ENCODE results near the gene NLRP6.

DNA sequence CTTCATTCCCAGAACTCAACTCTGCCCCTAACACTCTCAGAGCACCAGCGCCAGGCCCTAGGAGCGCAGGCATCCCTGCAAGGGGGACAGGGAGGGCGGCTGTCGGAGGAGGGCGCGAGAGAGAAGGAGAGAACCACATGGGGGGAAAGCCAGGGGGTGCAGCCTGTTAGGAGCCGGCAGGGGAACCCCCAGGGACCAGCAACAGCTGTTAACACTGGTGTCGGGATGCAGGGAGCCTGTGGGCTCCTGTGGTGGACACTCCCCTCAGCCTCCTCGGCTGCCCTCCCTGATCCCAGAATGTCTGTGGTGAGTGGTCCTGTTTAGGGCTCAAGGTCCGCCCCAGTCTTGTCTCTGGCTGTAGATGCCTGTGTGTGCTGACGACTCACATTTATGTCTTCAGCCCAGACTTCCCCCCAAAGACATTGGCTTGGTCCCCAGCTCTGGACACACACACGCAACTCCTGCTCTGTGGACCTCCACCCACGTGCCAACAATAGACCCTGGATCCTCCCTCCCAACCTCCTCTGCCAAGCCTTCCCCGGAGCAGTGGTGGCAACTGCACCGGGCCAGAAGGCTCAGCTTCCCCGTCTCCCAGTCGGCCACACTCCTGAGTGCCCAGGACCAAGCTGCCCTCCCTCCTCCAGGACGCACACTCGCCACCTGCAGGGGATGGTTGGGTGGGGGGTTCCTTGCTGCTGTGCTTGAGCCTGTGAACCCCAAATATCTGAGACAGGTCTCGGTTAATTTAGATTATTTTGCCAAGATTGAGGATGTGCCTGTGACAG is 21.9 kb downstream of the NLRP6 start:
- TF ChIP-seq GLIS3 (CRISPR knock-in tag; IDR thresholded peaks at IDR 0.05): no peak
- TF ChIP-seq BACH2 (CRISPR knock-in tag; IDR thresholded peaks at IDR 0.05; ENCODE audit: borderline replicate concordance): no peak
- TF ChIP-seq ZFP3 (CRISPR knock-in tag; IDR thresholded peaks at IDR 0.05): no peak
- TF ChIP-seq, protein P1, sequence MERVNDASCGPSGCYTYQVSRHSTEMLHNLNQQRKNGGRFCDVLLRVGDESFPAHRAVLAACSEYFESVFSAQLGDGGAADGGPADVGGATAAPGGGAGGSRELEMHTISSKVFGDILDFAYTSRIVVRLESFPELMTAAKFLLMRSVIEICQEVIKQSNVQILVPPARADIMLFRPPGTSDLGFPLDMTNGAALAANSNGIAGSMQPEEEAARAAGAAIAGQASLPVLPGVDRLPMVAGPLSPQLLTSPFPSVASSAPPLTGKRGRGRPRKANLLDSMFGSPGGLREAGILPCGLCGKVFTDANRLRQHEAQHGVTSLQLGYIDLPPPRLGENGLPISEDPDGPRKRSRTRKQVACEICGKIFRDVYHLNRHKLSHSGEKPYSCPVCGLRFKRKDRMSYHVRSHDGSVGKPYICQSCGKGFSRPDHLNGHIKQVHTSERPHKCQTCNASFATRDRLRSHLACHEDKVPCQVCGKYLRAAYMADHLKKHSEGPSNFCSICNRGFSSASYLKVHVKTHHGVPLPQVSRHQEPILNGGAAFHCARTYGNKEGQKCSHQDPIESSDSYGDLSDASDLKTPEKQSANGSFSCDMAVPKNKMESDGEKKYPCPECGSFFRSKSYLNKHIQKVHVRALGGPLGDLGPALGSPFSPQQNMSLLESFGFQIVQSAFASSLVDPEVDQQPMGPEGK (CRISPR knock-in tag; IDR thresholded peaks at IDR 0.05; ENCODE audit: borderline replicate concordance): no peak
- TF ChIP-seq, protein P2, sequence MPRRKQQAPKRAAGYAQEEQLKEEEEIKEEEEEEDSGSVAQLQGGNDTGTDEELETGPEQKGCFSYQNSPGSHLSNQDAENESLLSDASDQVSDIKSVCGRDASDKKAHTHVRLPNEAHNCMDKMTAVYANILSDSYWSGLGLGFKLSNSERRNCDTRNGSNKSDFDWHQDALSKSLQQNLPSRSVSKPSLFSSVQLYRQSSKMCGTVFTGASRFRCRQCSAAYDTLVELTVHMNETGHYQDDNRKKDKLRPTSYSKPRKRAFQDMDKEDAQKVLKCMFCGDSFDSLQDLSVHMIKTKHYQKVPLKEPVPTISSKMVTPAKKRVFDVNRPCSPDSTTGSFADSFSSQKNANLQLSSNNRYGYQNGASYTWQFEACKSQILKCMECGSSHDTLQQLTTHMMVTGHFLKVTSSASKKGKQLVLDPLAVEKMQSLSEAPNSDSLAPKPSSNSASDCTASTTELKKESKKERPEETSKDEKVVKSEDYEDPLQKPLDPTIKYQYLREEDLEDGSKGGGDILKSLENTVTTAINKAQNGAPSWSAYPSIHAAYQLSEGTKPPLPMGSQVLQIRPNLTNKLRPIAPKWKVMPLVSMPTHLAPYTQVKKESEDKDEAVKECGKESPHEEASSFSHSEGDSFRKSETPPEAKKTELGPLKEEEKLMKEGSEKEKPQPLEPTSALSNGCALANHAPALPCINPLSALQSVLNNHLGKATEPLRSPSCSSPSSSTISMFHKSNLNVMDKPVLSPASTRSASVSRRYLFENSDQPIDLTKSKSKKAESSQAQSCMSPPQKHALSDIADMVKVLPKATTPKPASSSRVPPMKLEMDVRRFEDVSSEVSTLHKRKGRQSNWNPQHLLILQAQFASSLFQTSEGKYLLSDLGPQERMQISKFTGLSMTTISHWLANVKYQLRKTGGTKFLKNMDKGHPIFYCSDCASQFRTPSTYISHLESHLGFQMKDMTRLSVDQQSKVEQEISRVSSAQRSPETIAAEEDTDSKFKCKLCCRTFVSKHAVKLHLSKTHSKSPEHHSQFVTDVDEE (CRISPR knock-in tag; IDR thresholded peaks at IDR 0.05): no peak
- TF ChIP-seq TCF4 (CRISPR knock-in tag; IDR thresholded peaks at IDR 0.05; ENCODE audit: borderline replicate concordance): no peak
- TF ChIP-seq, protein P3, sequence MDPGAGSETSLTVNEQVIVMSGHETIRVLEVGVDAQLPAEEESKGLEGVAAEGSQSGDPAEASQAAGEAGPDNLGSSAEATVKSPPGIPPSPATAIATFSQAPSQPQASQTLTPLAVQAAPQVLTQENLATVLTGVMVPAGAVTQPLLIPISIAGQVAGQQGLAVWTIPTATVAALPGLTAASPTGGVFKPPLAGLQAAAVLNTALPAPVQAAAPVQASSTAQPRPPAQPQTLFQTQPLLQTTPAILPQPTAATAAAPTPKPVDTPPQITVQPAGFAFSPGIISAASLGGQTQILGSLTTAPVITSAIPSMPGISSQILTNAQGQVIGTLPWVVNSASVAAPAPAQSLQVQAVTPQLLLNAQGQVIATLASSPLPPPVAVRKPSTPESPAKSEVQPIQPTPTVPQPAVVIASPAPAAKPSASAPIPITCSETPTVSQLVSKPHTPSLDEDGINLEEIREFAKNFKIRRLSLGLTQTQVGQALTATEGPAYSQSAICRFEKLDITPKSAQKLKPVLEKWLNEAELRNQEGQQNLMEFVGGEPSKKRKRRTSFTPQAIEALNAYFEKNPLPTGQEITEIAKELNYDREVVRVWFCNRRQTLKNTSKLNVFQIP (CRISPR knock-in tag; IDR thresholded peaks at IDR 0.05; ENCODE audit: borderline replicate concordance, low read depth): no peak
- TF ChIP-seq, protein P4, sequence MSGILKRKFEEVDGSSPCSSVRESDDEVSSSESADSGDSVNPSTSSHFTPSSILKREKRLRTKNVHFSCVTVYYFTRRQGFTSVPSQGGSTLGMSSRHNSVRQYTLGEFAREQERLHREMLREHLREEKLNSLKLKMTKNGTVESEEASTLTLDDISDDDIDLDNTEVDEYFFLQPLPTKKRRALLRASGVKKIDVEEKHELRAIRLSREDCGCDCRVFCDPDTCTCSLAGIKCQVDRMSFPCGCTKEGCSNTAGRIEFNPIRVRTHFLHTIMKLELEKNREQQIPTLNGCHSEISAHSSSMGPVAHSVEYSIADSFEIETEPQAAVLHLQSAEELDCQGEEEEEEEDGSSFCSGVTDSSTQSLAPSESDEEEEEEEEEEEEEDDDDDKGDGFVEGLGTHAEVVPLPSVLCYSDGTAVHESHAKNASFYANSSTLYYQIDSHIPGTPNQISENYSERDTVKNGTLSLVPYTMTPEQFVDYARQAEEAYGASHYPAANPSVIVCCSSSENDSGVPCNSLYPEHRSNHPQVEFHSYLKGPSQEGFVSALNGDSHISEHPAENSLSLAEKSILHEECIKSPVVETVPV (CRISPR knock-in tag; IDR thresholded peaks at IDR 0.05): no peak

All from SK-N-SH treated with all-trans-retinoic acid at 6 μM for 48 hours (cell line).